GM18498 (cell line): ENCODE data around the gene DAB2IP.

Source experiments
- ATAC-seq: cut with Tn5 transposase; IDR thresholded peaks from one replicate; pipeline ENCODE4 v1.9.1; 2021; ENCODE audit warnings: mild to moderate bottlenecking, moderate library complexity; ENCODE audit not compliant: unreplicated experiment

Gene DAB2IP

DNA sequence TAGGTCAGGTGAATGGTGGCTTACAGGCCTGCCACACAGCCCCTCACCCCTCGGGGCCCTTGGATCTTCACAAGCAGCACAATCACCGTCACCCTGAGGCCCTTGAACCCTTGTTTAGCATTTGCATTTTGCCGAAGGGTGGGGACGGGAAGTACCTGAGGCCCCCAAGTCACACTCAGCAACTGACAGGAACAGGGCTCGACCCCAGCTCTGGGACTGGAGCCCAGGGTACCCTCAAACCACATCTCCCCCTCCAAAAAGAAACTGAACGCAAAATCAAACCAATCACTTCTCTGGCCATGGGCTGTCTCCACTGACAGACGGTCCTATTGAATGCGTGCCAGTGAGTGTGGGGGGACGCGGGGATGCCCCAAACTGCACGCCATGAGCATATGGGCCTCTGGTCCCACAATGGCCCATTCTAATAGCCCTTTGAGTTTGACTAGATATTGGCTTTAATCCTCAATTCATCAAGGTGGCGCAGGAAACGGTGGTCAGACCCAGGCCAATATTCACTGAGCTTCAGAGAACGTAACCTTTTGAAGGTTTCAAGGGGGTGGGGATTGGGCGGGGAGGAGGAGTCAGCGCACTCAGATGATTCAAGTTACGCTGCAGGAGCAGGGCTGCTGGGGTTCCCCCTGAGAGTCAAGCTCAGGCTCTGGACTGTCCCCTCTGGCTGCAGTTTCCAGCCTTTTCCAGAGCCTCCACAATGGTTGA is 176.0 kb downstream of the DAB2IP start:
- no peak for ATAC-seq

DNA sequence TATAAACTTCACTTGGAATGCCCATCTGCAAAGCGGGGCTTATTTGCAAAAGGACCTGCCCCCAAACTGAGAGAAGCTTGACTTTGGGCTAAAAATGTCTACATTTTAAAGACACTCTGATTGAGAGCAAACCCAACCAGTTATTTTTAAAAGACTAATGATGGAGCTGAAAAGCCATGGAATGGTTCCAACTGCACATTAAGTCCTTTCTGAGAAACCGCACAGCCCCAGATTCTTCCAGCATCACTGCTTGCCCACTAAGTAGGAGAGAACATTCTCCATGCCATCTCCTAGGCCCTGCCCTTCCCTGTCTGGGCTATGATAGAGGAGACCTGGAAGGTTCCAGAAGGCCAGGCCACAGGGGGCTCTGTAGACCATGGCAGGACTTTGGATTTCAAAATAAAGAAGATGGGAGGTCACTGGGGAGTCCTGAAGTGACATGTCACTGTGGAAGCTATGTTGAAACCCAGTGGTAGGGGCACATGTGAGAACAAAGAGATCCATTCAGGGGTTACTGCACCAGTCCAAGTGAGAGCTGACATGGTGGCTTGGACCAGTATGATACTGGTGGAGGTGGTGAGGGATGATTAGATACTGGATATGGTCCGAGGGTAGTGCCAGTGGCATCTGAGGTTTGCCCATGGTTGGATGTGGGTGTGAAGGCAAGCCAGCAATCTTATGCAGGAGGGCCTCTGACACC is 179.2 kb downstream of the DAB2IP start:
- no peak for ATAC-seq

DNA sequence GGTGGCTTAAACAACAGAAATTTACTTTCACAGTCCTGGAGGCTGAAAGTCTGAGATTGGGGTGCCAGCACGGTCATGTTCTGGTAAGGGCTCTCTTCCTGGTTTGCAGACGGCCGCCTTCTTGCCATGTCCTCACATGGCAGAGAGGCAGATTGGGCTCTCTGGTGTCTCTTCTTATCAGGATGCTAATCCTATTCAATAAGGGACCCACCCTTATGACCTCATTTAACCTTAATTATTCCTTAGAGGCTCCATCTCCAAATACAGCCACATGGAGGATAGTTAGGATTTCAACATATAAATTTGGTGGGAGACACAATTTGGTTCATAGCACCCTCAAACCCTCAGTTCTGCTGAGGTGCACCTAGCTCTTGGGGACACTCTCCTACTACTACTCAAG is 180.4 kb downstream of the DAB2IP start:
- no peak for ATAC-seq

DNA sequence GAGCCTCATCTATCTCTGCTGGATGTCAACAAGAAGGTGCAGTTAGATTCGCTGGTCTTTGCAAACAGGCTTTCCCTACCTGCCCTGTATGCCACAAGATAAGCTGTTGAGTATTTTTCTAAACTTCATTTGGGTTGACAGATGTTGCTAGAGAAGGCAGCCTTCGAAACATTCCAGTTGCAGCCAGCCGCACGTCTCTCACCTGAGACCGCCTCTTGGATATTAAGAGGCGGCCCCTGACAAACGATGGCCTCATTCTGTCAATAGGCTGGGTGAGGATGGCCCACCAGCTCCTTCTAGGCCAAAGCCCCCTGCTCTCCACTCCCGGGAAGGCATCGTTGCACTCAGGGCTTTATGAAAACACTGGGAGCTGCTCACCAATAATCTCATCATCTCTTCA is 181.6 kb downstream of the DAB2IP start:
- no peak for ATAC-seq
